ENCODE data around the gene TENM3. TPM values are rescaled to one million over a fixed set of nuclear protein-coding genes. Genes with fewer than 3 reads are reported as not detected.

TENM3 gene
- total and polyA plus RNA-seq, 10 of the 15 experiments (the other 5 are each of a cell fraction or from before 2014, with no cell fraction given), result 0.01 to 1.7 (median 0.08) TPM; not detected in 2

DNA sequence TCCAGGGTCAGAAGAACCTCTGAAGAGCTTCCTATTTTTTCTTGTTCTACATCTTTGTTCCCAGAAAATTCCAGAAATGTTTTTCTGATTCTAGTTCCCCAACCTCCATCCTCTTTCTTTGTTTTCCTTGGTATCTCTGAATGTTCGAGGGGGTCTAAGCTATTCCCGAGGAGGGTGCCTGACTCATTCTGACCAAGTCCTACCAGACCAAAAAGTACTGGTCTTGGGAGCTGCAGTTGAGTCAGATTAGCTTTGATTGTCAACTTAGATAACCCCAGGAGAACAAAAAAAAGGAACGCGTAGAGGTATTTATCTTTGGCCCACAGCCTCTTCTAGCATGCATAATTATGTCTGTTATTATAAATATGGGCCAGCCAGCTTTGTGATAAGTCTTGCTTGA lies 12.1 kb upstream of the TENM3 start (continued):
- TF ChIP-seq, protein P1, sequence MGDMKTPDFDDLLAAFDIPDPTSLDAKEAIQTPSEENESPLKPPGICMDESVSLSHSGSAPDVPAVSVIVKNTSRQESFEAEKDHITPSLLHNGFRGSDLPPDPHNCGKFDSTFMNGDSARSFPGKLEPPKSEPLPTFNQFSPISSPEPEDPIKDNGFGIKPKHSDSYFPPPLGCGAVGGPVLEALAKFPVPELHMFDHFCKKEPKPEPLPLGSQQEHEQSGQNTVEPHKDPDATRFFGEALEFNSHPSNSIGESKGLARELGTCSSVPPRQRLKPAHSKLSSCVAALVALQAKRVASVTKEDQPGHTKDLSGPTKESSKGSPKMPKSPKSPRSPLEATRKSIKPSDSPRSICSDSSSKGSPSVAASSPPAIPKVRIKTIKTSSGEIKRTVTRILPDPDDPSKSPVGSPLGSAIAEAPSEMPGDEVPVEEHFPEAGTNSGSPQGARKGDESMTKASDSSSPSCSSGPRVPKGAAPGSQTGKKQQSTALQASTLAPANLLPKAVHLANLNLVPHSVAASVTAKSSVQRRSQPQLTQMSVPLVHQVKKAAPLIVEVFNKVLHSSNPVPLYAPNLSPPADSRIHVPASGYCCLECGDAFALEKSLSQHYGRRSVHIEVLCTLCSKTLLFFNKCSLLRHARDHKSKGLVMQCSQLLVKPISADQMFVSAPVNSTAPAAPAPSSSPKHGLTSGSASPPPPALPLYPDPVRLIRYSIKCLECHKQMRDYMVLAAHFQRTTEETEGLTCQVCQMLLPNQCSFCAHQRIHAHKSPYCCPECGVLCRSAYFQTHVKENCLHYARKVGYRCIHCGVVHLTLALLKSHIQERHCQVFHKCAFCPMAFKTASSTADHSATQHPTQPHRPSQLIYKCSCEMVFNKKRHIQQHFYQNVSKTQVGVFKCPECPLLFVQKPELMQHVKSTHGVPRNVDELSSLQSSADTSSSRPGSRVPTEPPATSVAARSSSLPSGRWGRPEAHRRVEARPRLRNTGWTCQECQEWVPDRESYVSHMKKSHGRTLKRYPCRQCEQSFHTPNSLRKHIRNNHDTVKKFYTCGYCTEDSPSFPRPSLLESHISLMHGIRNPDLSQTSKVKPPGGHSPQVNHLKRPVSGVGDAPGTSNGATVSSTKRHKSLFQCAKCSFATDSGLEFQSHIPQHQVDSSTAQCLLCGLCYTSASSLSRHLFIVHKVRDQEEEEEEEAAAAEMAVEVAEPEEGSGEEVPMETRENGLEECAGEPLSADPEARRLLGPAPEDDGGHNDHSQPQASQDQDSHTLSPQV (IDR thresholded peaks at IDR 0.05), result no peak
- no peak for TF ChIP-seq BHLHE40 (IDR thresholded peaks at IDR 0.05; ENCODE audit: borderline replicate concordance in 1 of 2, low read depth in 2 of 2, low read length in 1 of 2)
- TF ChIP-seq BMI1 (IDR thresholded peaks at IDR 0.05; ENCODE audit: borderline replicate concordance), result no peak
- no peak for TF ChIP-seq RFX5 (IDR thresholded peaks at IDR 0.05; ENCODE audit: low read depth, low read length)

DNA sequence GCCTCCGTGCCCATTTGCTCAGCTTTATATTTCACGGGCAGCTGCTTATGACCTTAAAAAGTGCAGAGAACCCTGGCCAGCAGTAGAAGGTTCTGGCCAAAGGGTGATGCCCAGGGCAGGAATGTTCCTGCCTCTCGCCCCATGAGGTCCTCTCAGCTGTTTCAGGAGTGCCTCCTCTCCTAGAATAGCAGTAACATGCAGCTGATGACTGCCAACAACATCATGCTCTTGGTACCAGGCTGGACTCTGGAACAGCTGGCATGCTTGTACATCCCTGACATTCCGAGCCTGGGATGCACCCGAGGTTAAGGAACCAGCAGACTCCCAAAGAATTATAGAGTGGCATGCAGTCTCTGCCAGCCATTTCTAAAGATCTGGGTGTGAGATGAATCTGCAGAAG lies 11.7 kb upstream of the TENM3 start:
- H3K4me2 ChIP-seq (ENCODE audit: control insufficient read depth, insufficient read depth), result no peak overlapping the region
- FAIRE-seq, result no peak
- H3K9ac ChIP-seq (ENCODE audit: control insufficient read depth, insufficient read depth, low read length), result no peak overlapping the region
- WGBS (ENCODE audit: insufficient coverage, insufficient replicate concordance, low lambda C conversion rate, missing lambda C conversion rate), result 0% methylated on average over 5 of the region's 5 CpGs
- H3K79me2 ChIP-seq (ENCODE audit: control insufficient read depth, insufficient read depth, low read length), result no peaks in the 10 kb centered on the region
- H2AFZ ChIP-seq (ENCODE audit: control insufficient read depth, low read depth, low read length), result no peak overlapping the region
- H3K36me3 ChIP-seq (ENCODE audit: control insufficient read depth in 2 of 2, insufficient read depth in 2 of 2, low read length in 1 of 2), result no peaks in the 10 kb centered on the region
- H3K4me3 ChIP-seq, result no peak overlapping the region
- RAD21 ChIA-PET (ENCODE audit: unreplicated experiment), result no interaction called here
- SMC1A ChIA-PET (ENCODE audit: uncharacterized antibody, unreplicated experiment), result no interaction called here
- CTCF ChIA-PET, result no interaction called here
- POLR2A ChIA-PET, result no interaction called here
- intact Hi-C loops (cut with micrococcal nuclease; ENCODE audit: unreplicated experiment) (no loop called here), in situ Hi-C loops (cut with MboI) (no loop called here)
- no peak overlapping the region for H3K27ac ChIP-seq (ENCODE audit: control insufficient read depth, insufficient read depth)
- no peaks in the 10 kb centered on the region for H3K27me3 ChIP-seq (replicated peaks in 1 of 2; ENCODE audit: control insufficient read depth in 2 of 2, insufficient read depth in 2 of 2, low read length in 1 of 2)
- no peak for DNase-seq (ENCODE audit: low read depth, low spot score)
- no peaks in the 10 kb centered on the region for H3K9me3 ChIP-seq (replicated peaks; ENCODE audit: control insufficient read depth, insufficient read depth, low read length)
- H4K20me1 ChIP-seq (ENCODE audit: control insufficient read depth, insufficient read depth), result no peaks in the 10 kb centered on the region
- no peak for ATAC-seq
- no TSS peak for BruUV-seq (replicated peaks)
- no peaks in the 10 kb centered on the region for H3K4me1 ChIP-seq (ENCODE audit: control insufficient read depth, insufficient read depth, low read length)
- no peak for TF ChIP-seq HCFC1 (IDR thresholded peaks at IDR 0.05; ENCODE audit: low read length)
- TF ChIP-seq, protein P2, sequence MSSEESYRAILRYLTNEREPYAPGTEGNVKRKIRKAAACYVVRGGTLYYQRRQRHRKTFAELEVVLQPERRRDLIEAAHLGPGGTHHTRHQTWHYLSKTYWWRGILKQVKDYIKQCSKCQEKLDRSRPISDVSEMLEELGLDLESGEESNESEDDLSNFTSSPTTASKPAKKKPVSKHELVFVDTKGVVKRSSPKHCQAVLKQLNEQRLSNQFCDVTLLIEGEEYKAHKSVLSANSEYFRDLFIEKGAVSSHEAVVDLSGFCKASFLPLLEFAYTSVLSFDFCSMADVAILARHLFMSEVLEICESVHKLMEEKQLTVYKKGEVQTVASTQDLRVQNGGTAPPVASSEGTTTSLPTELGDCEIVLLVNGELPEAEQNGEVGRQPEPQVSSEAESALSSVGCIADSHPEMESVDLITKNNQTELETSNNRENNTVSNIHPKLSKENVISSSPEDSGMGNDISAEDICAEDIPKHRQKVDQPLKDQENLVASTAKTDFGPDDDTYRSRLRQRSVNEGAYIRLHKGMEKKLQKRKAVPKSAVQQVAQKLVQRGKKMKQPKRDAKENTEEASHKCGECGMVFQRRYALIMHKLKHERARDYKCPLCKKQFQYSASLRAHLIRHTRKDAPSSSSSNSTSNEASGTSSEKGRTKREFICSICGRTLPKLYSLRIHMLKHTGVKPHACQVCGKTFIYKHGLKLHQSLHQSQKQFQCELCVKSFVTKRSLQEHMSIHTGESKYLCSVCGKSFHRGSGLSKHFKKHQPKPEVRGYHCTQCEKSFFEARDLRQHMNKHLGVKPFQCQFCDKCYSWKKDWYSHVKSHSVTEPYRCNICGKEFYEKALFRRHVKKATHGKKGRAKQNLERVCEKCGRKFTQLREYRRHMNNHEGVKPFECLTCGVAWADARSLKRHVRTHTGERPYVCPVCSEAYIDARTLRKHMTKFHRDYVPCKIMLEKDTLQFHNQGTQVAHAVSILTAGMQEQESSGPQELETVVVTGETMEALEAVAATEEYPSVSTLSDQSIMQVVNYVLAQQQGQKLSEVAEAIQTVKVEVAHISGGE (CRISPR knock-in tag; IDR thresholded peaks at IDR 0.05), result no peak
- no peak for TF ChIP-seq SREBF1 (IDR thresholded peaks at IDR 0.05; ENCODE audit: low read length)
- no peak for TF ChIP-seq TARDBP (IDR thresholded peaks at IDR 0.05; ENCODE audit: borderline replicate concordance)
- no peak for TF ChIP-seq KAT2A (conservative IDR thresholded peaks at IDR 0.05; ENCODE audit: control insufficient read depth, low read depth, low read length)
- no peak for TF ChIP-seq ETV6 (conservative IDR thresholded peaks at IDR 0.05 in 1 of 2, IDR thresholded peaks at IDR 0.05 in 1 of 2; ENCODE audit: borderline replicate concordance in 1 of 2, low read depth in 1 of 2)
- TF ChIP-seq, protein P3, sequence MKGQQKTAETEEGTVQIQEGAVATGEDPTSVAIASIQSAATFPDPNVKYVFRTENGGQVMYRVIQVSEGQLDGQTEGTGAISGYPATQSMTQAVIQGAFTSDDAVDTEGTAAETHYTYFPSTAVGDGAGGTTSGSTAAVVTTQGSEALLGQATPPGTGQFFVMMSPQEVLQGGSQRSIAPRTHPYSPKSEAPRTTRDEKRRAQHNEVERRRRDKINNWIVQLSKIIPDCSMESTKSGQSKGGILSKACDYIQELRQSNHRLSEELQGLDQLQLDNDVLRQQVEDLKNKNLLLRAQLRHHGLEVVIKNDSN (IDR thresholded peaks at IDR 0.05; ENCODE audit: borderline replicate concordance, extremely low read length, insufficient read depth, low read depth, low read length), result no peak
- TF ChIP-seq ZNF217 (IDR thresholded peaks at IDR 0.05), result no peak
- TF ChIP-seq GATAD2B (conservative IDR thresholded peaks at IDR 0.05; ENCODE audit: low read depth), result no peak
- TF ChIP-seq PML (IDR thresholded peaks at IDR 0.05; ENCODE audit: low read length), result no peak

Data from GM12878 (cell line).